Ascending aorta (tissue), 2 donors: ENCODE data around the gene DISP3. TPM values are rescaled to one million over a fixed set of nuclear protein-coding genes. Genes with fewer than 3 reads are reported as not detected.

Experiments used
- DNase-seq, 2 donors: peaks; one replicate each; pipeline ENCODE4 v3.0.0-alpha.2; 2019; ENCODE audit warnings: low spot score in 2 of 2
- H3K27ac ChIP-seq, 2 donors: fragments of 200-600 bp; sonication (generic); one replicate each; pipeline ENCODE4 v1.5.1; 2016 to 2017; ENCODE audit warnings: mild to moderate bottlenecking in 1 of 2
- H3K27me3 ChIP-seq: fragments of 200-600 bp; sonication (generic); one replicate; pipeline ENCODE4 v1.5.1; 2017
- H3K36me3 ChIP-seq, 2 donors: fragments of 200-600 bp; sonication (generic); one replicate each; pipeline ENCODE4 v1.5.1; 2016
- H3K4me1 ChIP-seq, 2 donors: fragments of 200-600 bp; sonication (generic); one replicate each; pipeline ENCODE4 v1.5.1; 2016 to 2017; ENCODE audit warnings: mild to moderate bottlenecking in 1 of 2
- H3K4me3 ChIP-seq, 2 donors: fragments of 200-600 bp; sonication (generic); one replicate each; pipeline ENCODE4 v1.5.1; 2016 to 2017; ENCODE audit warnings: mild to moderate bottlenecking in 1 of 2
- H3K9me3 ChIP-seq, 2 donors: fragments of 200-600 bp; sonication (generic); one replicate each; pipeline ENCODE4 v1.5.1; 2016
- CTCF ChIP-seq, 3 experiments: fragments of 200-600 bp in 2 of 3; fragments of 450-650 bp in 1 of 3; sonication (generic) in 2 of 3; IDR thresholded peaks; one replicate each; pipeline ENCODE4 v1.5.1; 2016 to 2019; ENCODE audit warnings: antibody characterized with exemption in 3 of 3, mild to moderate bottlenecking in 1 of 3, moderate library complexity in 1 of 3
- intact Hi-C: fragments of 100-400 bp; cut with DNase I; formaldehyde crosslinking; loops from one replicate; pipeline ENCODE4 v1.15.1; 2023
- total RNA-seq: library from RNA; depleted of rRNA; stranded (reverse); fragments of >200 nt; gene quantifications from one replicate; pipeline ENCODE4 v1.1.0, GENCODE V29; 2016

Gene DISP3
- total RNA-seq, 1 donor from 2014 or later = not detected

DNA sequence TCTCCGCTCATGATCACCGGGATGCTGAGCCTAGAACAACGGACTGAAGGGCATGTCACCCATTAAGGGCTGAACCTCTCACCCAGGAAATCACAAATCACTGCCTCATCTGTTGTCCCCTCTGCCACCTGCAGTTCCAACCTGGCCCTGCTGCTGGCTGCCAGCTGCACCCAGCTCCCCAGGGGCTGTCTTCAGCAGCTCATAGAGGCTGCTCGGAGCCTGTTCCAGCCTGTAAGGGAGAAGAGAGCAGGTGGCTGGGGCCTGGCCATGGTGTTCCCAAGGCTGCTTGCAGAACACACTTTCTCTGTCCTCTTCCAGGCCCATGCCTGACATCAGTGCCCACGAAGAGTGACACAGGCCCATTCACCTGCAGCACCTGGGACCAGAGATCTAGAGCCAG, 44.5 kb upstream of the DISP3 start:
- no peaks in the 10 kb centered on the region for H3K27me3 ChIP-seq
- H3K36me3 ChIP-seq = no peaks in the 10 kb centered on the region
- no peaks in the 10 kb centered on the region for H3K4me1 ChIP-seq
- H3K4me3 ChIP-seq = no peak overlapping the region
- no peak for TF ChIP-seq CTCF (IDR thresholded peaks at IDR 0.05)
- H3K9me3 ChIP-seq = no peaks in the 10 kb centered on the region
- intact Hi-C loops = no loop called here
- no peak for DNase-seq
- no peak overlapping the region for H3K27ac ChIP-seq

DNA sequence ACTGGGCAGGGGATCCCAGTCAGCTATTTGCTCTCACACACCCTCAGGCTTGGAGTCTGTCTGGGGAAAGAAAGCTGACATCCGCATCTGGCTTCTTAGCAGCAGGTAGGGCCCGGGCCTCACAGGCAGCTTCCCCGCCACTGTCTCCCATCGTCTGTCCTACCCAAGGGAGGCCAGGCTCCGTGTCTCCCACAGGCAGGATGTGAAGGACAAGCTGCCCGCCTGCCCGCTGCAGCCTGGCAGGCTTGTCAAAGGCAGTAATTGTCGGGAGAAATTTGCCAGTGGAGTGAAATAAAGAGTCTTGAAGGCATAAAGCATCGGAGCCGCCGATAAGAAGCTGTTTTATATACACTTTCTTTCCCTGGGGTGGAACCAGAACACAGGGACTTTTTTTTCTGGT, 44.0 kb upstream of the DISP3 start:
- Histone ChIP-seq H3K27ac (no peak overlapping the region), H3K9me3 (no peaks in the 10 kb centered on the region), H3K27me3 (no peaks in the 10 kb centered on the region), H3K36me3 (no peaks in the 10 kb centered on the region), H3K4me1 (no peaks in the 10 kb centered on the region), H3K4me3 (no peak overlapping the region)
- no peak for TF ChIP-seq CTCF (IDR thresholded peaks at IDR 0.05)
- intact Hi-C loops = no loop called here
- no peak for DNase-seq

GRCh38 chr1:11438996-11439395, 40.0 kb upstream of the DISP3 start:
- Histone ChIP-seq H3K4me3 (no peak overlapping the region), H3K4me1 (no peaks in the 10 kb centered on the region), H3K27me3 (no peaks in the 10 kb centered on the region), H3K36me3 (no peaks in the 10 kb centered on the region), H3K9me3 (no peaks in the 10 kb centered on the region), H3K27ac (no peak overlapping the region)
- intact Hi-C loops = no loop called here
- DNase-seq = no peak
- TF ChIP-seq CTCF (IDR thresholded peaks at IDR 0.05) = no peak

DNA sequence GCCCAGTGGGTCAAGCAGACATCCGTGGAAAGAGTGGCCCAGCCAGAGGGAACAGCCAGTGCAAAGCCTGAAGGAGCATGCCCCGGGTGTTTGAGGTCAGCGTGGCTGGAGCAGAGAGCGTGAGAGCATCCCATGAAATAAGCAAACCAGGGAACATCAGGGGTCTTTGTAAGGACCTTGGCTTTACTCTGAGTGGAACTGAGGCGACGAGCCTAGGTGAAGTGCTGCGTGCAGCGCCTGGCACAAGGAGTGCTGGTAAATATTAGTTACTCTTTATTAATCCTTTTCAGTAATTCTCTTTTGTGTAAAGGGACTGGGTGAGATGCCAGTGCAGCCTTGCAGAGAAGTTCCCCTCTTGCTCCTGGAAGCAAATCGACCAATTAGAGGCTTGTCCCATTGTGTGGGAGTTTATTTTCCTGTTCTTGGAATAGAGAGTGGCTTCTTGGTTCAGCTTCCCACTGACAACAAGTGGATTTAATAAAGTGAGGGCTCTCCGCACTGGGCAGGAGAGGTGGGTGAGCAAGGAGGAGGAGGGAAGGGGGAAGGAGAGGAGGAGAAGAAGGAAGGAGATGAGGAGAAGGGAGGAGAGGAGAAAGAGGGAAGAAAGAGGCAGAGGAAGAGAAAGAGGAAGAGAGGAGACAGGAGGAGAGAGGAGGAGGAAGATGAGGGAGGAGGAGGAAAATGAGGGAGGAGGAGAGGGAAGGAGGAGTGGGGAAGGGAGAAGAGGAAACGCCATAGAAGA, 37.6 kb upstream of the DISP3 start:
- intact Hi-C loops = no loop called here
- H3K4me1 ChIP-seq = no peaks in the 10 kb centered on the region
- no peaks in the 10 kb centered on the region for H3K9me3 ChIP-seq
- no peak for DNase-seq
- H3K36me3 ChIP-seq = no peaks in the 10 kb centered on the region
- no peak for TF ChIP-seq CTCF (IDR thresholded peaks at IDR 0.05)
- no peak overlapping the region for H3K4me3 ChIP-seq
- H3K27ac ChIP-seq = no peak overlapping the region
- no peaks in the 10 kb centered on the region for H3K27me3 ChIP-seq

GRCh38 chr1:11443043-11443442, 35.9 kb upstream of the DISP3 start:
- Histone ChIP-seq H3K9me3 (no peaks in the 10 kb centered on the region), H3K4me3 (no peak overlapping the region), H3K36me3 (no peaks in the 10 kb centered on the region), H3K4me1 (no peaks in the 10 kb centered on the region), H3K27ac (no peak overlapping the region), H3K27me3 (no peaks in the 10 kb centered on the region)
- DNase-seq = no peak
- TF ChIP-seq CTCF (IDR thresholded peaks at IDR 0.05) = no peak
- intact Hi-C loops = no loop called here
